Measurements from ENCODE around the gene BACE1-AS.
"Not testable (repeated sequence)": the region's sequence is repeated elsewhere in the genome, so short reads cannot be mapped to it uniquely, and the experiment has no call there.

Gene BACE1-AS

DNA sequence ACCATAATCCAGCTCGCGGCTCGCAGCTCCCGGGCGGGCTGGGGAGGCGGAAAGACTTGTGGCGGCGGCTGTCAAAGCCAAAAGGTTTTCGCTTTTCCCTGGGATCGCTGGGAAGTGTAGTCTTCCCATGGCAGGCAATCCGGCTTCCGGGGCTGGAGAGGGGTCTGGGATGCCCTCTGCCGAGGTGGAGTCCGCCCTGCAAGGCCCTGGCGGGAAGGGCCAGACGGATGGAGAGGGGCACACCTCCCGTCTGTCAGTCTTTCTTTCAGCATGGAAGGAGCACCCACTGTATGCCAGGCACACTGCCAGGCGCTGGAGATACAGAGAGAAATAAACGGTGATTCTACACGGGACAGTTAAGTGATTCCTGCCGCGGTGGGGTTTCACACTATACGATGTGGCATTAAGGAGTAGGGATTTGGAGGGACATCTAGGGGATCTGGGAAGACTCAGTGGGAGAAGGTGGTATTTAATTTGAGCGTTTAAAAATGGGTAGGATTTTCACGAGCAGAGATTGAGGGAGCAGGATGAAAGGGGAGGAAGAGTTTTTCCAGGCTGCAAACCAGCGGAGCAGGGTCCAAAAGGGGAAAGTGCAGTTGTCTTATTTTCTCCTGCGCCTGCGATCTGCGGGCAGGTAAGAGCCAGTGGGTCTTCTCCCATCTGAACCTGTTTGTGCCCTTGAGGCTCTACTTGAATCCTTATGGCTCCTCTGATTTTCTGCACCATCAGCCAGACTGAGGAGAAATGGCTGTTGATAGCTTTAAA lies 25.2 kb downstream of the BACE1-AS start, which contains the start of gene BACE1:
Gene BACE1, minus strand, starts transcription at position 60 of the 765 bp plus-strand sequence. CDS start 461 bp downstream, outside the sequence.
- no peak for DNase-seq (ENCODE audit: insufficient read length, low spot score)
- no peak for FAIRE-seq

DNA sequence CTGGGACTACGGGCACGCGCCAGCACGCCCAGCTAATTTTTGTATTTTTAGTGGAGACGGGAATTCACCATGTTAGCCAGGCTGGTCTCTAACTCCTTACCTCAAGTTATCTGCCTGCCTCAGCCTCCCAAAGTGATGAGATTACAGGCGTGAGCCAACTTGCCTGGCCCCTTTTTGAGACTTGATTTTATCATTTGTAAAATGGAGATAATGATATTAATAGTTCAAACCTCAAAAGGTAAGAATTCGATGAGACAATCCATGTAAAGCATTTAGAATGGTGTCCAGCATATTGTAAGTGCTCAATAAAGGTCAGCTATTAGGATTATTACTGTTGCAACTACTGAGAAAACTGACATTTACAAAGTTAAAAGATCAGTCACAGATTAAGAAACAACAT lies 27.6 kb downstream of the BACE1-AS start:
- no peak for FAIRE-seq
- no peak for DNase-seq (ENCODE audit: insufficient read length, low spot score)

DNA sequence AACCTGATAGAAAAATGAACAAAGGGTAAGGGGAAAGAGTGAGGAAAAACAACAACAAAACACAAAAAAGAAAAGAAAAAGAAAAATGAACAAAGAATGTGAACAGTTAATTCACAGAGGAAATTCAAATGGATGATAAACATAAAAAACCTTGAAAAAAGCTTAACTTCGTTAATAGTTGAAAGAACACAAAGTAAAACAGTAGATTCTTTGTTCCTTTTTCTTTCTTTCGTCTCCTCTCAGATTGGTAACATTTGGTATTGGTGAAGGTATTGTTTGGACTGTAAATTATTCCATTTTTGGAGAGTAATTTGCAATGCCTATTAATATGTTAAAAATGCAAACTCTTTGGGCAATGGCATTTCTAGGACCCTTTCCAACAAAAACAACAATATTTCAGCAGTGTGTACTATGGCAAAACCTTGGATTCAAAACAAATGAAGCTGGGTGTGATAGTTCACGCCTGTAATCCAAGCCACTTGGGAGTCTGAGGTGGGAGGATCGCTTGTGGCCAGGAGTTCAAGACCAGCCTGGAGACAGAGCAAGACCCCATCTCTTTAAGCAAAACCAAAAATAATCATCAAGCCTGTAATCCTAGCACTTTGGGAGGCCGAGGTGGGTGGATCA lies 28.2 kb downstream of the BACE1-AS start:
- FAIRE-seq (no peak), DNase-seq (ENCODE audit: insufficient read length, low spot score) (no peak)

DNA sequence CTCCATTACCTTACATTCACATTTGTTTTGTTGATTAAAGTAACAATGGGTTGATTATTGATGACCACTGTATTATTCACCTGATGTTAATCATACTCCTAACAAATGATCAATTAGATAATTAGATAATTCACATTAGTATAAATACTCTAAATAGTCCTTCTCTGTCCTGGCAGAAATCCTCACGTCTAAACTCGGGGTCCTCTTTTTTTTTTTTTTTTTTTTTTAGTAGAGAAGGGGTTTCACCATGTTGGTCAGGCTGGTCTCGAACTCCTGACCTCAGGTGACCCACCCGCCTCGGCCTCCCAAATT lies 36.1 kb downstream of the BACE1-AS start:
- not testable (repeated sequence) for DNase-seq (ENCODE audit: insufficient read length, low spot score); FAIRE-seq

DNA sequence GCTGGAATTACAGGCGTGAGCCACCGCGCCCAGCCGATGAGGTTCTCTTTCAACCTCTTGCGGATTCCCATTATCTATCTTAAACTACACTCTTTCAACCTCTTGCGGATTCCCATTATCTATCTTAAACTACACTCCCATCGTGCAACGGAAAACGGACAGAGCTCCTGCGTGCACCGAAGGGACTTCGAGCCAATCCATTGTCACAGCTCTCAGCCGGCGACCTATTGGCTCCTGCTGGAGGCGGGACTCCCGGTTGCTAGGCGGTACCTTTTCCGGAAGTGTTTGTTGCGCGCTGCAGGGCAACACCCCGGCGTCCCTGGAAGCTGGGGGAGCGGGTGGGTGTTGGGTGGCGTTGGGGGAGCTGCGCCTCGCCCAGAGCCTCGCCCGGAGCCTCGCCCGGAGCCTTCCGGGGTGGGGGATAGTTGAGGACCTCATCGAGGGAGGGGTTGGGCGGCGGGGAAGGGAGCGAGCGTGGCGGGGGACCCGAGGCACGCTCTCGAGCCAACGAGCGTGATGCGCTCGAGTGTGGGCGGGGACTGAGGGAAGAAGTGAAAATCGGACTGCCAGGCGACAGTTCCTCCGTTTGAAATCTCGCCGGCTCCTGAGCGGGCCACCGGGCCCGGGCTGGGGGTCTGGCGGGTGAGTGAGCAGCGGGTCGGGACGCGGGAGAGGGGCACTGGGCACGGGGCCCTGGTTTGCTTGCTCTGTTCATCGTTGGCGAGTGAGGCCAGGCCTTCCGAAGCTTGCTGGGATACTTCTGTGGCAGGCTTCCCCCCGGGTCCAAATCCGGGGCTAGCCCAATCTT lies 36.6 kb downstream of the BACE1-AS start, which contains the start of gene CEP164:
Gene CEP164, plus strand, starts transcription at position 288 of the 808 bp plus-strand sequence. CDS start 10,733 bp downstream, outside the sequence.
- DNase-seq (ENCODE audit: insufficient read length, low spot score) (peak; percentile 97), FAIRE-seq (peak; percentile 98)

DNA sequence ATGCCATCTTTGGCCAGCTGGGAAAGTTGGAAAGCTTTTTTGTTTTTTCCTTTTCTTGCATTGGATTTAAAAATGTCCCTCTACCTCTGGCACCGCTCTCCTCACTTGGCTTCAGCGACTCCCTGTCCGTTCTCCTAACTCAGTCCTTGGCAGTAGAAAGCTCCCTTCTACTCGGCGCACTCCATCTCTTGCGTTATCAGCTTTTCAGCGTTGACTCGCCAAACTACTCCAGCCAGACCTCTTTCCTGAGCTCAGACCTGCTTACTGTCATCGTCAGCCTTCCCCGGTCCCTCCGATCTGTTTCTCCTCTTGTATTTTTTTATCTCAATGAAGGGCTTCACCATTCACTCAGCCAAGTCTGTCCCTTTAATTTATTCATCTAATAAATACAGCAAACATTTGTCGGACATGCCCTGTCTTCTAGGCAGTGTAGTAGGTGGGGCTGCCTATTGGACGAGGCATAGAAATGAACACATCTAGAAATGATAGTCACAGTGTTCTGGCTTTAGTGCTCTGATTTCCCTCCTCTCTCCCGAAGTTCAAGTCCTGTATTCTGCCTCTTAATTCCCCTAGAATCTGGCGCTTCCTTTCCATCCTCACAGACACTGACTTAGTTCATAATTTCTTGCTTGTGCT lies 37.3 kb downstream of the BACE1-AS start:
- FAIRE-seq: no peak
- no peak for DNase-seq (ENCODE audit: insufficient read length, low spot score)

DNA sequence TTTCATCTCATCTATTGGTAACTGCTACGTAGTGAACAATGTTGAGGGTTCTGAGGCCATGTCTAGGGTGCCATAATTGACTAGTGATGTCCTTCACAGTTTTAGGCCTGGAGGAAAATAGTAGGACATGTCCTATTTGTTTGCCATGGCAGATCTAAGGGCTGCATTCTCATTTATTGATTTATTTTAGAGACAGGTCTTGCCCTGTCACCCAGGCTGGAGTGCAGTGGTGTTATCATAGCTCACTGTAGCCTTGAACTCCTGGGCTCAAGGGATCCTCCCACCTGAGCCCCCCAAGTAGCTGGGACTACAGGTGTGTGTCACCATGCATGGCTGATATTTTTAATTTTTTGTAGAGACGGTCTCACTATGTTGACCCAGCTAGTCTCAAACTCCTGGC lies 41.7 kb downstream of the BACE1-AS start:
- DNase-seq (ENCODE audit: insufficient read length, low spot score) (no peak), FAIRE-seq (no peak)

DNA sequence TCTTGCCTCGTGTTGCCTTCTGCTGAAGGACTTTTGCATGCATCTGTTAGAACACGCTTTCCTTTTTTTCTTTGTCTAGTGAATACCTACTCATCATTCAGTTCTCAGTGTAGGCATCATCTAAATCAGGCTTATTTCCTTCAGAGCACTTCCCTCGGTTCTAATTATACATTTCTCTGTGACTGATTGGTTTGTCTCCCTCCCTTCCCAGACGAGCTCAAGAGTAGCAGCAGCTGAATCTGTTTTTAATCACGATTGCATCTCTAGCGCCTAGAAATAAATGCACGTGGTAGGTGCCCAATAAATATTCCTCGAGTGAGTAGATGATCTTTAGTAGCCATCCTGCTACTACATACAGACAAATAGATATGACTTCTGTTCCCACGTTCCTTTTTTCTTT lies 42.8 kb downstream of the BACE1-AS start:
- FAIRE-seq: no peak
- no peak for DNase-seq (ENCODE audit: insufficient read length, low spot score)

DNA sequence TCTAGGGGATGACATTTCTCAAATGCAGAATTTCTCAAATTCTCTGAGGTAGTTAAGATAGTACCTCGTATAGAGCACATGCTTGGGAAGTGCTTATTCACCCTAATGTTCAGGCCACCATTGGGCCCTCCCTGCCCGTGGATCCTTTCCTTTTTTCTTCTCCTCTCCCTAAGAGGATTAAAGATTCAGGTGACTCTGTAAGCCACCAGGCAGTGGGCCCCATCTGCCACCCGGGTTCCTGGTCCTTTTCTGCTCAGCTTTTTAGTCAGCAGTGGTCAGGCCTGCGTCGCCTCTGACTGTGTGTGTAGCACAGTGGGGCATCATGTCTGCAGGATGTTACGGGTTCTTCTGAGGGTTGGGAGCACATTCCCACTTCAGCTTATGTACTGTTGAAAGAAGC lies 43.8 kb downstream of the BACE1-AS start:
- DNase-seq (ENCODE audit: insufficient read length, low spot score) (no peak), FAIRE-seq (no peak)

DNA sequence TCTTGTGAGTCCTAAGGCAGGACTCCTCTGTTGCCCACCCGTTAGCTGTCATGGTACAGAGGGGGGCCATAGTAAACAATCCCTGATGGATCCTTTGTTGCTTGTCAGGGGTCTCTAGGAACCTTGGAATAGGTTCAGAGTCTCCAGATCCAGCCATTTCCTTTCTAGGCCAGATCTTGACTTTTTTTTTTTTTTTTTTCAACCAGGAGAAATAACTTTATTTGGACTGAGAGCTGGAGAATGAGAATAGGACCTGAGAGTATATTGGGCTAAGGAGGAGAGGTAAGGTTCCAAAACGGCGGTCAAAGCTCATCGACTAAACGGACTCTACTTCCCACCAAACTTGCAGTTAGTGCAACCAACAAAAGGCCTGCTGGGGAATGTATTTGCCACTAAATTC lies 44.3 kb downstream of the BACE1-AS start:
- DNase-seq (ENCODE audit: insufficient read length, low spot score) (no peak), FAIRE-seq (no peak)

DNA sequence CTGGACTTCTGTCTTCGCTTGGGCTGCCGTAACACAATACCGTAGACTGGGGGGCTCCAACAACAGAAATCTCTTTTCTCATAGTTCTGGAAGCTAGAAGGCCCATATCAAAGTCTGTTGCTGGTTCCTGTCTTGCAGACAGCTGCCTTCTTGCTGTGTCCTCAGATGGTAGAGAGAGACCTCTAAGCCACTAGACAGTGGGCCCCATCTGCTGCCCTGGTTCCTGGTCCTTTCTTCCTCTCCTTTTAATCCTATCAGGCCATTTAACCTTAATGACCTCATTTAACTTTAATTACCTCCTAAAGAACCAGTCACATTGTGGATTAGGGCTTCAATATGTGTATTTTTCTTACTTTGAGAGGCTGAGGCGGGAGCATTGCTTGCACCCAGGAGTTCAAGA lies 45.9 kb downstream of the BACE1-AS start:
- FAIRE-seq (no peak), DNase-seq (ENCODE audit: insufficient read length, low spot score) (no peak)
